Endodermal cell (in vitro differentiated cells): ENCODE results near the gene ZNF473. TPM values are rescaled to one million over a fixed set of nuclear protein-coding genes. Genes with fewer than 3 reads are reported as not detected.

ENCODE experiments used
- DNase-seq: peaks from one replicate; pipeline ENCODE4 v3.0.0-alpha.2; 2017
- H3K27ac ChIP-seq: 2 replicates; pipeline ENCODE4 v1.5.1; 2013; ENCODE audit warnings: mild to moderate bottlenecking, low read depth, low read length, moderate library complexity
- H3K27me3 ChIP-seq: 2 replicates; pipeline ENCODE4 v1.6.1; 2013; ENCODE audit warnings: mild to moderate bottlenecking, low read length, moderate library complexity; ENCODE audit not compliant: insufficient read depth, control insufficient read depth, poor library complexity, severe bottlenecking
- H3K36me3 ChIP-seq: 2 replicates; pipeline ENCODE4 v1.7.0; 2013; ENCODE audit warnings: mild to moderate bottlenecking, low read length, moderate library complexity; ENCODE audit not compliant: control insufficient read depth, insufficient read depth
- H3K4me1 ChIP-seq: one replicate; pipeline ENCODE4 v1.7.0; 2013; ENCODE audit warnings: low read length; ENCODE audit not compliant: control insufficient read depth, insufficient read depth
- H3K4me3 ChIP-seq: 2 replicates; pipeline ENCODE4 v1.5.1; 2013; ENCODE audit warnings: mild to moderate bottlenecking, low read length, moderate library complexity
- H3K9ac ChIP-seq: 2 replicates; pipeline ENCODE4 v1.6.1; 2013; ENCODE audit warnings: mild to moderate bottlenecking, low read length, moderate library complexity; ENCODE audit not compliant: poor library complexity, severe bottlenecking; ENCODE audit errors: extremely low read depth
- H3K9me3 ChIP-seq: 2 replicates; pipeline ENCODE4 v1.6.1; 2013; ENCODE audit warnings: mild to moderate bottlenecking, low read length, moderate library complexity; ENCODE audit not compliant: control insufficient read depth
- H3K27ac Mint-ChIP-seq: 2 replicates; pipeline ENCODE4 v1.8.0; 2020; ENCODE audit warnings: mixed read lengths
- H3K27me3 Mint-ChIP-seq: 2 replicates; pipeline ENCODE4 v1.8.0; 2021; ENCODE audit warnings: mild to moderate bottlenecking, mixed read lengths; ENCODE audit not compliant: insufficient read depth
- H3K36me3 Mint-ChIP-seq: 2 replicates; pipeline ENCODE4 v1.8.0; 2020; ENCODE audit warnings: low read depth, mixed read lengths
- H3K4me1 Mint-ChIP-seq: 2 replicates; pipeline ENCODE4 v1.8.0; 2020; ENCODE audit warnings: mixed read lengths
- H3K4me3 Mint-ChIP-seq: 2 replicates; pipeline ENCODE4 v1.8.0; 2020; ENCODE audit warnings: mild to moderate bottlenecking, moderate library complexity, mixed read lengths
- H3K9me3 Mint-ChIP-seq: 2 replicates; pipeline ENCODE4 v1.8.0; 2020; ENCODE audit warnings: mild to moderate bottlenecking, mixed read lengths
- WGBS, 2 experiments: methylation state at CpG; one replicate each; pipeline versions ENCODE4 v1.1.5 to v1.1.7; 2013; ENCODE audit warnings: missing lambda C conversion rate in 2 of 2, mixed read lengths in 1 of 2; ENCODE audit not compliant: insufficient coverage in 1 of 2, insufficient read length in 1 of 2; 5-methylcytosine and 5-hydroxymethylcytosine counted together
- total RNA-seq, 2 donors: library from RNA; stranded (reverse); fragmentation: NEBNext Ultra II Directional in 1 of 2; extraction: Animal tissue kit (Norgen Biotek cat#: 25700) in 1 of 2; gene quantifications; 2 replicates in 1 of 2; 3 replicates in 1 of 2; pipeline ENCODE4 v1.2.1, GENCODE V29; 2021
- TF ChIP-seq, protein P1 (sequence below): fragments of 200-600 bp; sonication (generic); conservative IDR thresholded peaks from 2 replicates; pipeline ENCODE4 v1.5.0; 2021; ENCODE audit warnings: antibody characterized with exemption, mild to moderate bottlenecking

Gene ZNF473
- total RNA-seq, 2 donors from 2014 or later = 9.5 to 12.0 TPM

DNA sequence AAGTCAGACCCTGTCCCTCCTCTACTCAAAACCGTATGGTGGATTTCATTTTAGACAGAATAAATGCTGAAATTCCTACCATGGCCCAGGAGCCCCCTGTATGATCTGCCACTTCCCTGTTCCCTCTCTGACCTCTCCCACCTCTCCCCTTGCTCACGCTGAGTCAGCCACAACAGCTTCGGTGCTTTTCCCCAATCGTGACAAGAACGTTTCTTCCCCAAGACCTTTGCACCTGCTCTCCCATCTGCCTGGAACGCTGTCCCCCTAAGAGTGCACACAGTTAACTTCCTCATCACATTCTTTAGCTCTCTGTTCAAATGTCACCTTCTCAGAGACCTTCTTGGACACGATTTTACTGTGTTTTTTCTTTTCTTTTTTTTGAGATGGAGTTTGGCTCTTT, 3.0 kb upstream of the ZNF473 start:
- Mint-ChIP-seq H3K4me3 (no peak overlapping the region), H3K9me3 (peaks cover 10% of the 10 kb centered on the region), H3K27ac (no peak overlapping the region), H3K36me3 (peaks cover 30% of the 10 kb centered on the region), H3K27me3 (peaks cover 3% of the 10 kb centered on the region), H3K4me1 (peaks cover 5% of the 10 kb centered on the region)
- DNase-seq = no peak
- WGBS, 2 experiments = 84 to 88% methylated on average over 6 to 7 of the region's 7 CpGs
- no peak overlapping the region for H3K27ac ChIP-seq
- peaks cover 4% of the 10 kb centered on the region for H3K4me1 ChIP-seq
- peaks cover 16% of the 10 kb centered on the region for H3K36me3 ChIP-seq
- H3K4me3 ChIP-seq = no peak overlapping the region
- no peaks in the 10 kb centered on the region for H3K27me3 ChIP-seq
- H3K9me3 ChIP-seq = no peaks in the 10 kb centered on the region
- TF ChIP-seq, protein P1, sequence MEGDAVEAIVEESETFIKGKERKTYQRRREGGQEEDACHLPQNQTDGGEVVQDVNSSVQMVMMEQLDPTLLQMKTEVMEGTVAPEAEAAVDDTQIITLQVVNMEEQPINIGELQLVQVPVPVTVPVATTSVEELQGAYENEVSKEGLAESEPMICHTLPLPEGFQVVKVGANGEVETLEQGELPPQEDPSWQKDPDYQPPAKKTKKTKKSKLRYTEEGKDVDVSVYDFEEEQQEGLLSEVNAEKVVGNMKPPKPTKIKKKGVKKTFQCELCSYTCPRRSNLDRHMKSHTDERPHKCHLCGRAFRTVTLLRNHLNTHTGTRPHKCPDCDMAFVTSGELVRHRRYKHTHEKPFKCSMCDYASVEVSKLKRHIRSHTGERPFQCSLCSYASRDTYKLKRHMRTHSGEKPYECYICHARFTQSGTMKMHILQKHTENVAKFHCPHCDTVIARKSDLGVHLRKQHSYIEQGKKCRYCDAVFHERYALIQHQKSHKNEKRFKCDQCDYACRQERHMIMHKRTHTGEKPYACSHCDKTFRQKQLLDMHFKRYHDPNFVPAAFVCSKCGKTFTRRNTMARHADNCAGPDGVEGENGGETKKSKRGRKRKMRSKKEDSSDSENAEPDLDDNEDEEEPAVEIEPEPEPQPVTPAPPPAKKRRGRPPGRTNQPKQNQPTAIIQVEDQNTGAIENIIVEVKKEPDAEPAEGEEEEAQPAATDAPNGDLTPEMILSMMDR = no peak
- H3K9ac ChIP-seq = no peak overlapping the region

DNA sequence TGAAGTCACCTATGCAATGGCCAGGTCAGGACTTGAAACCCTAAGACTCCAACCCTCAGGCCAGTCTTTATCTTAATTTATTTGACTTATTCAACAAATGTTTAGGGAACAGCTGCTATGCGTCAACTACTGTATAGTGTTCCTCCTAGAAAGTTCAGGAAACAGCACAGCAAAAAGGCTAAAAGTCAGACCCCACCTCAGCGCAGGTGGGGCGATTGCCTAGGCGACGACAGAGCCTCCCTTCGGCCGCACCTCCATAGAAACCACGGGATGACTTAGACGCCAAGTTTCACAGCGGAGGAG, 1.1 kb upstream of the ZNF473 start:
- H3K27me3 Mint-ChIP-seq = peaks cover 3% of the 10 kb centered on the region
- Histone ChIP-seq H3K4me1 (peaks cover 4% of the 10 kb centered on the region), H3K27ac (no peak overlapping the region), H3K27me3 (no peaks in the 10 kb centered on the region), H3K4me3 (peak overlapping the region; percentile 81), H3K9me3 (no peaks in the 10 kb centered on the region), H3K36me3 (peaks cover 11% of the 10 kb centered on the region), H3K9ac (peak overlapping the region; percentile 78)
- no peak for DNase-seq
- TF ChIP-seq, protein P1 = no peak
- 3 to 14% methylated on average over 2 to 10 of the region's 10 CpGs for WGBS, 2 experiments
- H3K36me3 Mint-ChIP-seq = peaks cover 25% of the 10 kb centered on the region
- peak overlapping the region; percentile 92 for H3K27ac Mint-ChIP-seq
- H3K4me1 Mint-ChIP-seq = peaks cover 5% of the 10 kb centered on the region
- H3K4me3 Mint-ChIP-seq = peak overlapping the region; percentile 80
- peaks cover 10% of the 10 kb centered on the region for H3K9me3 Mint-ChIP-seq

DNA sequence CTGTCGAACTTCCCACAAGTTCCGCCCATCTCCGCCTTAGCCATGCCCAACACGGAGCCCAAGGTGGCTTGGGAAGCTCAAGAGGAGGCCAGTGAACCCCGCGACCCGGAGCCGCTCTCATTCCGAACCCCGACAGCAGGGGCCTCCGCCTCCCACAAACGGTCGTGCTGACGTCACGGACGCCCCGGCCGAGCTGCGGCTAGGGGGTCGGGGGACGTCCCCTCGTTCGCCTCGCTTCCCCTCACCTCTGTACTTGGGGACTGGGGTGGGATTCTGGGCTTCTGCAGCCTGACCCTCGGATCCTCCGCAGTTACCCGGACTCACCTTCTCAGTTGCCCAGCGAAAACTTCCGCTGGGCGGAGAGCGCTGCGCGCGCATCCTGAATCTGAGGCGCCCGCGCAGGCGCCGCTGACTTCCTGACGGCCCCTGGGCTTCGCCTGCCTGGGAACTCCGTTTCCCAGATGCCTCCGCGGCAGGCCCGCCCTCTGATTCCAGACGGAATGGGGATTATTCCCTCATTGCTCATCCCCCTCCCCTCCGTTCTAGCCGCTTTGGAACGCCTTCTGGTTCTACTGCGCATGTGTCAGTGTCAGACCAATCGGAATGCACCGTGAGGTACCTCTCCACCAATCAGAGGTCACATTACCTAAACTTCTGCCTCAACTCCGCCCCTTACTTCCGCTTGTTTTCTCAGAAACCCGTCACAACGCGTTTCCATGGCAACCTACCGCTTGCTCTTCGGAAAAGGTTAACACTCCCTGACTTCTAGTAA, 597 bp upstream of the ZNF473 start, which contains the start of gene VRK3:
Gene VRK3 (minus strand): TSS at position 351 of the 772 bp plus-strand sequence. CDS start 9,210 bp downstream, outside the sequence.
- peaks cover 11% of the 10 kb centered on the region for H3K36me3 ChIP-seq
- peak; percentile 99 for DNase-seq
- WGBS, 2 experiments = 0% methylated on average over 21 to 59 of the region's 59 CpGs
- Mint-ChIP-seq H3K4me3 (peak within 1 kb of the TSS; percentile 80), H3K9me3 (peaks cover 10% of the 10 kb centered on the region), H3K36me3 (peaks cover 22% of the 10 kb centered on the region), H3K4me1 (peaks cover 5% of the 10 kb centered on the region), H3K27me3 (peaks cover 3% of the 10 kb centered on the region), H3K27ac (peak within 1 kb of the TSS; percentile 100)
- H3K4me1 ChIP-seq = peaks cover 4% of the 10 kb centered on the region
- peak within 1 kb of the TSS; percentile 65 for H3K27ac ChIP-seq
- TF ChIP-seq, protein P1 = no peak
- no peaks in the 10 kb centered on the region for H3K9me3 ChIP-seq
- H3K9ac ChIP-seq = peak within 1 kb of the TSS; percentile 78
- H3K4me3 ChIP-seq = peak within 1 kb of the TSS; percentile 81
- no peaks in the 10 kb centered on the region for H3K27me3 ChIP-seq
